ENCODE data around the gene GSTM2. TPM values are rescaled to one million over a fixed set of nuclear protein-coding genes. Genes with fewer than 3 reads are reported as not detected.
A peak's percentile ranks its signal among the peaks of the same experiment; 100 is the strongest.

GSTM2 gene
- total and polyA plus RNA-seq, 4 donors, result 7.7 to 106 (median 39.6) TPM

GRCh38 chr1:109713636-109714035 lies 45.8 kb downstream of the GSTM2 start:
- H3K27me3 ChIP-seq (ENCODE audit: control insufficient read depth in 3 of 3, insufficient read depth in 3 of 3, low read length in 2 of 3), result no peaks in the 10 kb centered on the region
- no peak overlapping the region for H3K9ac ChIP-seq (ENCODE audit: insufficient read depth in 1 of 2, low read length in 2 of 2)
- TF ChIP-seq CTCF (IDR thresholded peaks at IDR 0.05; ENCODE audit: control extremely low read depth, extremely low read depth), result no peak
- no peaks in the 10 kb centered on the region for H3K9me3 ChIP-seq (ENCODE audit: control insufficient read depth in 4 of 4, insufficient read depth in 3 of 4, low read length in 3 of 4)
- no peak for ATAC-seq (ENCODE audit: insufficient read depth, low FRiP score)
- 89 to 92% methylated on average over 5 of the region's 5 CpGs for WGBS, 2 donors
- H3K4me1 ChIP-seq (ENCODE audit: control insufficient read depth in 5 of 5, insufficient read depth in 5 of 5, low read length in 5 of 5), result peaks cover 0 to 3% (median 0%) of the 10 kb centered on the region in 5 donors
- H3K4me3 ChIP-seq, result no peak overlapping the region
- peaks cover 0 to 2% (median 0%) of the 10 kb centered on the region in 4 donors for H3K36me3 ChIP-seq (ENCODE audit: control insufficient read depth in 4 of 4, insufficient read depth in 4 of 4, low read length in 4 of 4)
- no peak overlapping the region for H3K27ac ChIP-seq (ENCODE audit: low read depth in 1 of 2, low read length in 1 of 2)
- no peak for DNase-seq

GRCh38 chr1:109714661-109715372 lies 47.0 kb downstream of the GSTM2 start:
- whole genome bisulfite sequencing, 2 donors, result 89 to 93% methylated on average over 12 of the region's 12 CpGs
- ATAC-seq (ENCODE audit: insufficient read depth, low FRiP score) (no peak), DNase-seq (no peak)
- Histone ChIP-seq H3K4me3 (no peak overlapping the region), H3K27ac (ENCODE audit: low read depth in 1 of 2, low read length in 1 of 2) (no peak overlapping the region), H3K4me1 (ENCODE audit: control insufficient read depth in 5 of 5, insufficient read depth in 5 of 5, low read length in 5 of 5) (peaks cover 0 to 3% (median 0%) of the 10 kb centered on the region in 5 donors), H3K27me3 (ENCODE audit: control insufficient read depth in 3 of 3, insufficient read depth in 3 of 3, low read length in 2 of 3) (no peaks in the 10 kb centered on the region), H3K9ac (ENCODE audit: insufficient read depth in 1 of 2, low read length in 2 of 2) (no peak overlapping the region), H3K36me3 (ENCODE audit: control insufficient read depth in 4 of 4, insufficient read depth in 4 of 4, low read length in 4 of 4) (peaks cover 0 to 2% (median 0%) of the 10 kb centered on the region in 4 donors), H3K9me3 (ENCODE audit: control insufficient read depth in 4 of 4, insufficient read depth in 3 of 4, low read length in 3 of 4) (no peaks in the 10 kb centered on the region)
- TF ChIP-seq CTCF (IDR thresholded peaks at IDR 0.05; ENCODE audit: control extremely low read depth, extremely low read depth), result no peak

GRCh38 chr1:109716121-109716520 lies 48.3 kb downstream of the GSTM2 start:
- Histone ChIP-seq H3K27ac (ENCODE audit: low read depth in 1 of 2, low read length in 1 of 2) (no peak overlapping the region), H3K27me3 (ENCODE audit: control insufficient read depth in 3 of 3, insufficient read depth in 3 of 3, low read length in 2 of 3) (no peaks in the 10 kb centered on the region), H3K4me1 (ENCODE audit: control insufficient read depth in 5 of 5, insufficient read depth in 5 of 5, low read length in 5 of 5) (peaks cover 0 to 3% (median 0%) of the 10 kb centered on the region in 5 donors), H3K9me3 (ENCODE audit: control insufficient read depth in 4 of 4, insufficient read depth in 3 of 4, low read length in 3 of 4) (no peaks in the 10 kb centered on the region), H3K36me3 (ENCODE audit: control insufficient read depth in 4 of 4, insufficient read depth in 4 of 4, low read length in 4 of 4) (peaks cover 0 to 2% (median 0%) of the 10 kb centered on the region in 4 donors), H3K9ac (ENCODE audit: insufficient read depth in 1 of 2, low read length in 2 of 2) (no peak overlapping the region), H3K4me3 (no peak overlapping the region)
- peak in 2 of 3 donors; percentile 34 to 52 for DNase-seq
- TF ChIP-seq CTCF (IDR thresholded peaks at IDR 0.05; ENCODE audit: control extremely low read depth, extremely low read depth), result no peak
- 85 to 93% methylated on average over 3 of the region's 3 CpGs for WGBS, 2 donors
- no peak for ATAC-seq (ENCODE audit: insufficient read depth, low FRiP score)
